GM23338 (cell line): ENCODE data around the gene ALDH3B1. TPM values are rescaled to one million over a fixed set of nuclear protein-coding genes. Genes with fewer than 3 reads are reported as not detected.

ENCODE experiments used
- ATAC-seq: fragments of 200-7000 bp; cut with Tn5 transposase; 3 replicates; pipeline ENCODE4 v1.9.1; 2020
- DNase-seq: peaks from one replicate; pipeline ENCODE4 v3.0.0-alpha.2; 2015; ENCODE audit warnings: low spot score
- H2AFZ ChIP-seq: fragments of 200-600 bp; sonication (generic); 2 replicates; pipeline ENCODE4 v1.8.0; 2016; ENCODE audit warnings: antibody characterized with exemption, mild to moderate bottlenecking, moderate library complexity
- H3F3A ChIP-seq: fragments of 200-600 bp; sonication (generic); replicated peaks from 2 replicates; pipeline ENCODE4 v1.8.0; 2017; ENCODE audit warnings: antibody characterized with exemption, mixed run types, low read depth
- H3K27ac ChIP-seq: fragments of 200-600 bp; sonication (generic); 2 replicates; pipeline ENCODE4 v1.6.1; 2016; ENCODE audit warnings: low read depth
- H3K27me3 ChIP-seq: fragments of 200-600 bp; sonication (generic); 2 replicates; pipeline ENCODE4 v1.8.0; 2016; ENCODE audit warnings: mild to moderate bottlenecking, mixed run types, moderate library complexity; ENCODE audit not compliant: insufficient read depth
- H3K36me3 ChIP-seq: fragments of 200-600 bp; sonication (generic); 2 replicates; pipeline ENCODE4 v1.8.0; 2016; ENCODE audit warnings: mild to moderate bottlenecking; ENCODE audit not compliant: insufficient read depth
- H3K4me1 ChIP-seq: fragments of 200-600 bp; sonication (generic); 2 replicates; pipeline ENCODE4 v1.8.0; 2016; ENCODE audit warnings: mild to moderate bottlenecking, moderate library complexity; ENCODE audit not compliant: insufficient read depth
- H3K4me2 ChIP-seq: fragments of 200-600 bp; sonication (generic); 2 replicates; pipeline ENCODE4 v1.7.1; 2017; ENCODE audit warnings: mixed run types
- H3K4me3 ChIP-seq: fragments of 200-600 bp; sonication (generic); 2 replicates; pipeline ENCODE4 v1.6.1; 2016; ENCODE audit warnings: mixed run types
- H3K79me2 ChIP-seq: fragments of 200-600 bp; sonication (generic); replicated peaks from 2 replicates; pipeline ENCODE4 v1.8.0; 2017; ENCODE audit warnings: mild to moderate bottlenecking; ENCODE audit not compliant: insufficient read depth
- H3K9me2 ChIP-seq: fragments of 200-600 bp; sonication (generic); 2 replicates; pipeline ENCODE4 v1.8.0; 2017; ENCODE audit not compliant: insufficient read depth
- H4K20me1 ChIP-seq: fragments of 200-600 bp; sonication (generic); replicated peaks from 2 replicates; pipeline ENCODE4 v1.8.0; 2017; ENCODE audit warnings: mild to moderate bottlenecking; ENCODE audit not compliant: insufficient read depth
- H3K27ac Mint-ChIP-seq: 2 replicates; pipeline ENCODE4 v1.8.0; 2020; ENCODE audit warnings: inconsistent platforms, mild to moderate bottlenecking, moderate library complexity, mixed read lengths
- H3K27me3 Mint-ChIP-seq: 3 replicates; pipeline ENCODE4 v1.8.0; 2022; ENCODE audit warnings: low read depth, mild to moderate bottlenecking, moderate library complexity, mixed read lengths, inconsistent platforms; ENCODE audit not compliant: insufficient read depth, poor library complexity
- H3K36me3 Mint-ChIP-seq: 3 replicates; pipeline ENCODE4 v1.8.0; 2021; ENCODE audit warnings: low read depth, mild to moderate bottlenecking, inconsistent platforms, moderate library complexity, mixed read lengths
- H3K4me1 Mint-ChIP-seq: 3 replicates; pipeline ENCODE4 v1.8.0; 2020; ENCODE audit warnings: mild to moderate bottlenecking, inconsistent platforms, mixed read lengths
- H3K4me3 Mint-ChIP-seq: 3 replicates; pipeline ENCODE4 v1.8.0; 2021; ENCODE audit warnings: moderate library complexity, mild to moderate bottlenecking, inconsistent platforms, mixed read lengths
- H3K9me3 Mint-ChIP-seq: 3 replicates; pipeline ENCODE4 v1.8.0; 2020; ENCODE audit warnings: moderate library complexity, mild to moderate bottlenecking, inconsistent platforms, mixed read lengths
- CREB1 ChIP-seq: fragments of 250-450 bp; sonication (Bioruptor Pico); IDR thresholded peaks from 2 replicates; pipeline ENCODE4 v1.5.0; 2020; ENCODE audit warnings: low read depth, mild to moderate bottlenecking, moderate library complexity
- NANOG ChIP-seq: IDR thresholded peaks from 2 replicates; pipeline ENCODE4 v1.6.1; 2016; ENCODE audit warnings: antibody characterized with exemption, borderline replicate concordance
- ZNF114 ChIP-seq: fragments of 250-450 bp; sonication (Bioruptor Pico); IDR thresholded peaks from 2 replicates; pipeline ENCODE4 v1.5.0; 2020; ENCODE audit warnings: mild to moderate bottlenecking, moderate library complexity
- ZNF331 ChIP-seq: fragments of 250-450 bp; sonication (Bioruptor Pico); IDR thresholded peaks from 2 replicates; pipeline ENCODE4 v1.5.0; 2020; ENCODE audit warnings: low read depth, mild to moderate bottlenecking, moderate library complexity
- polyA plus RNA-seq: library from polyadenylated mRNA; unstranded; fragments of >200 nt; fragmentation: Nextera tagmentation; extraction: Ambion mirVana; gene quantifications from 2 replicates; pipeline ENCODE4 v1.2.1, GENCODE V29; 2016
- total RNA-seq: library from RNA; depleted of rRNA; stranded (reverse); fragments of >200 nt; shearing (Covaris generic); gene quantifications from 2 replicates; pipeline ENCODE4 v1.2.3, GENCODE V29; 2014
- TF ChIP-seq, protein P1 (sequence below): fragments of 250-450 bp; sonication (Bioruptor Pico); IDR thresholded peaks from 2 replicates; pipeline ENCODE4 v1.5.0; 2020; ENCODE audit warnings: mild to moderate bottlenecking, moderate library complexity

The ALDH3B1 gene
- total and polyA plus RNA-seq, 2 experiments from 2014 or later = 0.52 TPM; not detected in 1

DNA sequence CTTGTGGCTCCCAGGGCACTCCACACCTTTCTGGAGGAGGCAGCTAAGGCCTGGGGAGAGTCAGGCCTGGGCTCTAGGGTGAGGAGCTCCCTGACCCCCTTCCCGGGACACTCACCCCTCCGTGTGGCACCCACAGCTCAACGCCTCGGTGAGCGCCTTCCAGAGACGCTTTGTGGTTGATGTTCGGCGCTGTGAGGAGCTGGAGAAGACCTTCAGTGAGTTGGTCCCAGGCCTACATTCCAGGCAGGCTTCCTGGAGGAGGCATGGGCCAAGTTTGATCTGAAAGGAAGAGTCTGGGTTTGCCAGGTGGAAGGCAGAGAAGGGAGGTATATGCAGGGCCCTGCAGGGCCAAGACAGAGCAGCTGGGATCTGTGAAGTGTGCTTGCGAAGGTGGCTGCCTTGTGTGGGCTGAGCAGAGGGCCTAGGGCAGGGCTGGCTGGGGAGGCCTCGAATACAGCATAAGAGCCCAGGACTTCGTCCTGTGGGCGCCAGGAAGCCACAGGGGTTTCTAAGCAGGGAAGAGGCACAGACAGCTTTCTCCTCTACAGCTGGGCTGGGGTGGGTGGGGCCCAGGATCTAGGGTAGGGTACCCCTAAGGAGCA lies 31.6 kb downstream of the ALDH3B1 start (continued):
- TF ChIP-seq, protein P1, sequence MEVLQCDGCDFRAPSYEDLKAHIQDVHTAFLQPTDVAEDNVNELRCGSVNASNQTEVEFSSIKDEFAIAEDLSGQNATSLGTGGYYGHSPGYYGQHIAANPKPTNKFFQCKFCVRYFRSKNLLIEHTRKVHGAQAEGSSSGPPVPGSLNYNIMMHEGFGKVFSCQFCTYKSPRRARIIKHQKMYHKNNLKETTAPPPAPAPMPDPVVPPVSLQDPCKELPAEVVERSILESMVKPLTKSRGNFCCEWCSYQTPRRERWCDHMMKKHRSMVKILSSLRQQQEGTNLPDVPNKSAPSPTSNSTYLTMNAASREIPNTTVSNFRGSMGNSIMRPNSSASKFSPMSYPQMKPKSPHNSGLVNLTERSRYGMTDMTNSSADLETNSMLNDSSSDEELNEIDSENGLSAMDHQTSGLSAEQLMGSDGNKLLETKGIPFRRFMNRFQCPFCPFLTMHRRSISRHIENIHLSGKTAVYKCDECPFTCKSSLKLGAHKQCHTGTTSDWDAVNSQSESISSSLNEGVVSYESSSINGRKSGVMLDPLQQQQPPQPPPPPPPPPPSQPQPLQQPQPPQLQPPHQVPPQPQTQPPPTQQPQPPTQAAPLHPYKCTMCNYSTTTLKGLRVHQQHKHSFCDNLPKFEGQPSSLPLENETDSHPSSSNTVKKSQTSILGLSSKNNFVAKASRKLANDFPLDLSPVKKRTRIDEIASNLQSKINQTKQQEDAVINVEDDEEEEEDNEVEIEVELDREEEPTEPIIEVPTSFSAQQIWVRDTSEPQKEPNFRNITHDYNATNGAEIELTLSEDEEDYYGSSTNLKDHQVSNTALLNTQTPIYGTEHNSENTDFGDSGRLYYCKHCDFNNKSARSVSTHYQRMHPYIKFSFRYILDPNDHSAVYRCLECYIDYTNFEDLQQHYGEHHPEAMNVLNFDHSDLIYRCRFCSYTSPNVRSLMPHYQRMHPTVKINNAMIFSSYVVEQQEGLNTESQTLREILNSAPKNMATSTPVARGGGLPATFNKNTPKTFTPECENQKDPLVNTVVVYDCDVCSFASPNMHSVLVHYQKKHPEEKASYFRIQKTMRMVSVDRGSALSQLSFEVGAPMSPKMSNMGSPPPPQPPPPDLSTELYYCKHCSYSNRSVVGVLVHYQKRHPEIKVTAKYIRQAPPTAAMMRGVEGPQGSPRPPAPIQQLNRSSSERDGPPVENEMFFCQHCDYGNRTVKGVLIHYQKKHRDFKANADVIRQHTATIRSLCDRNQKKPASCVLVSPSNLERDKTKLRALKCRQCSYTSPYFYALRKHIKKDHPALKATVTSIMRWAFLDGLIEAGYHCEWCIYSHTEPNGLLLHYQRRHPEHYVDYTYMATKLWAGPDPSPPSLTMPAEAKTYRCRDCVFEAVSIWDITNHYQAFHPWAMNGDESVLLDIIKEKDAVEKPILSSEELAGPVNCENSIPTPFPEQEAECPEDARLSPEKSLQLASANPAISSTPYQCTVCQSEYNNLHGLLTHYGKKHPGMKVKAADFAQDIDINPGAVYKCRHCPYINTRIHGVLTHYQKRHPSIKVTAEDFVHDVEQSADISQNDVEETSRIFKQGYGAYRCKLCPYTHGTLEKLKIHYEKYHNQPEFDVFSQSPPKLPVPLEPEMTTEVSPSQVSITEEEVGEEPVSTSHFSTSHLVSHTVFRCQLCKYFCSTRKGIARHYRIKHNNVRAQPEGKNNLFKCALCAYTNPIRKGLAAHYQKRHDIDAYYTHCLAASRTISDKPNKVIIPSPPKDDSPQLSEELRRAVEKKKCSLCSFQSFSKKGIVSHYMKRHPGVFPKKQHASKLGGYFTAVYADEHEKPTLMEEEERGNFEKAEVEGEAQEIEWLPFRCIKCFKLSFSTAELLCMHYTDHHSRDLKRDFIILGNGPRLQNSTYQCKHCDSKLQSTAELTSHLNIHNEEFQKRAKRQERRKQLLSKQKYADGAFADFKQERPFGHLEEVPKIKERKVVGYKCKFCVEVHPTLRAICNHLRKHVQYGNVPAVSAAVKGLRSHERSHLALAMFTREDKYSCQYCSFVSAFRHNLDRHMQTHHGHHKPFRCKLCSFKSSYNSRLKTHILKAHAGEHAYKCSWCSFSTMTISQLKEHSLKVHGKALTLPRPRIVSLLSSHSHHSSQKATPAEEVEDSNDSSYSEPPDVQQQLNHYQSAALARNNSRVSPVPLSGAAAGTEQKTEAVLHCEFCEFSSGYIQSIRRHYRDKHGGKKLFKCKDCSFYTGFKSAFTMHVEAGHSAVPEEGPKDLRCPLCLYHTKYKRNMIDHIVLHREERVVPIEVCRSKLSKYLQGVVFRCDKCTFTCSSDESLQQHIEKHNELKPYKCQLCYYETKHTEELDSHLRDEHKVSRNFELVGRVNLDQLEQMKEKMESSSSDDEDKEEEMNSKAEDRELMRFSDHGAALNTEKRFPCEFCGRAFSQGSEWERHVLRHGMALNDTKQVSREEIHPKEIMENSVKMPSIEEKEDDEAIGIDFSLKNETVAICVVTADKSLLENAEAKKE (CRISPR knock-in tag) = no peak
- TF ChIP-seq NANOG = no peak

DNA sequence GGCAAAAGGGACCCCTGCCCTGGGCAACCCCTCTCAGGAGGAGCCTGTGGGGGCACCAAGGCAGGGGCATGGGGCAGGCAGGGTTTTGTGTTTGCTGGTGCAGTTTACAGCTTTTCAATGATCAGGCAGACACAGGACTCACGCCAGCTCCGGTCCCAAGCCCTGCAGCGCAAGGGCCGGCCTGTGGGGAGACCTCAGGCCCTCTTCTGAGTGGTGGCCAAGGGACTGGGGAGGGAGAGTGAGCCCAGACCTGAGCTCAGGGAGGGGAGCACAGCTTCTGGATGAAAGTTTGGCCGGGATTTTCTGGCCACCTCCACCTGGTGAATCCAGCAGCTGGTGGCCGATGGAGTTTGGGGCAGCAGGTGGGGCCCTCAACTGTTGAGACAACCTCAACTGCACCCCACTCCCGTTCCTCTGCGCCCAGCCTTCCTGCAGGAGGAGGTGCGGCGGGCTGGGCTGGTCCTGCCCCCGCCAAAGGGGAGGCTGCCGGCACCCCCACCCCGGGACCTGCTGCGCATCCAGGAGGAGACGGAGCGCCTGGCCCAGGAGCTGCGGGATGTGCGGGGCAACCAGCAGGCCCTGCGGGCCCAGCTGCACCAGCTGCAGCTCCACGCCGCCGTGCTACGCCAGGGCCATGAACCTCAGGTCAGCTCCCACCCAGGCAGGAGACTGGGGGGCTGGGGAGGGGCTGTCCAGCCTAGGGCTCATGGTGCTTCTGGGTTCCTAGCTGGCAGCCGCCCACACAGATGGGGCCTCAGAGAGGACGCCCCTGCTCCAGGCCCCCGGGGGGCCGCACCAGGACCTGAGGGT lies 32.3 kb downstream of the ALDH3B1 start:
- H3K4me1 ChIP-seq = peaks cover 18% of the 10 kb centered on the region
- H3K27me3 ChIP-seq = no peaks in the 10 kb centered on the region
- DNase-seq (no peak), ATAC-seq (no peak)
- H3K36me3 ChIP-seq = no peaks in the 10 kb centered on the region
- H3K4me3 Mint-ChIP-seq = no peak overlapping the region
- 0 out of 2 replicates have a peak, but pooled peaks cover 5% of the 10 kb centered on the region for H3F3A ChIP-seq
- peaks cover 7% of the 10 kb centered on the region for H3K4me1 Mint-ChIP-seq
- H3K27ac ChIP-seq = no peak overlapping the region
- H3K36me3 Mint-ChIP-seq = no peaks in the 10 kb centered on the region
- H3K27me3 Mint-ChIP-seq = peaks cover 9% of the 10 kb centered on the region
- H3K9me3 Mint-ChIP-seq = no peaks in the 10 kb centered on the region
- H3K27ac Mint-ChIP-seq = no peak overlapping the region
- no peak overlapping the region for H3K4me2 ChIP-seq
- H3K79me2 ChIP-seq = no peaks in the 10 kb centered on the region
- H3K9me2 ChIP-seq = no peaks in the 10 kb centered on the region
- H3K4me3 ChIP-seq = no peak overlapping the region
- no peak overlapping the region for H2AFZ ChIP-seq
- H4K20me1 ChIP-seq = no peaks in the 10 kb centered on the region
- TF ChIP-seq ZNF331 (CRISPR knock-in tag) (no peak), ZNF114 (CRISPR knock-in tag) (no peak), CREB1 (no peak)
